ENCODE results near the gene IL1RAPL1.

GRCh38 chrX:29233592-29234183 lies 646.4 kb downstream of the IL1RAPL1 start:
- TF ChIP-seq BACH2 (CRISPR knock-in tag; IDR thresholded peaks at IDR 0.05; ENCODE audit: borderline replicate concordance) (no peak), GLIS3 (CRISPR knock-in tag; IDR thresholded peaks at IDR 0.05) (no peak), ZFP3 (CRISPR knock-in tag; IDR thresholded peaks at IDR 0.05) (no peak), PATZ1 (CRISPR knock-in tag; IDR thresholded peaks at IDR 0.05; ENCODE audit: borderline replicate concordance) (no peak), CSRNP3 (CRISPR knock-in tag; IDR thresholded peaks at IDR 0.05) (no peak), POU6F1 (CRISPR knock-in tag; IDR thresholded peaks at IDR 0.05; ENCODE audit: borderline replicate concordance, low read depth) (no peak), ZC3H10 (CRISPR knock-in tag; IDR thresholded peaks at IDR 0.05) (no peak)

All from SK-N-SH treated with all-trans-retinoic acid at 6 μM for 48 hours (cell line).